Adrenal gland (tissue), 5 donors: ENCODE results near the gene PHF20.
A peak's percentile ranks its signal among the peaks of the same experiment; 100 is the strongest.

Source experiments
- CTCF ChIP-seq, 6 experiments: fragments of 450-650 bp in 4 of 6; fragments of 200-600 bp in 2 of 6; sonication (generic) in 1 of 6; IDR thresholded peaks; 1 replicate in 5 of 6; 2 replicates in 1 of 6; pipeline versions ENCODE4 v1.5.1 to v1.8.0; 2016 to 2021; ENCODE audit warnings: antibody characterized with exemption in 6 of 6, mild to moderate bottlenecking in 2 of 6, moderate library complexity in 1 of 6
- POLR2A ChIP-seq, 2 donors: fragments of 450-650 bp; IDR thresholded peaks; one replicate each; pipeline ENCODE4 v1.6.1; 2017; ENCODE audit warnings: antibody characterized with exemption in 2 of 2, mild to moderate bottlenecking in 2 of 2, moderate library complexity in 1 of 2
- donor health status: DM: no; HTN: no; CAD: no.

DNA sequence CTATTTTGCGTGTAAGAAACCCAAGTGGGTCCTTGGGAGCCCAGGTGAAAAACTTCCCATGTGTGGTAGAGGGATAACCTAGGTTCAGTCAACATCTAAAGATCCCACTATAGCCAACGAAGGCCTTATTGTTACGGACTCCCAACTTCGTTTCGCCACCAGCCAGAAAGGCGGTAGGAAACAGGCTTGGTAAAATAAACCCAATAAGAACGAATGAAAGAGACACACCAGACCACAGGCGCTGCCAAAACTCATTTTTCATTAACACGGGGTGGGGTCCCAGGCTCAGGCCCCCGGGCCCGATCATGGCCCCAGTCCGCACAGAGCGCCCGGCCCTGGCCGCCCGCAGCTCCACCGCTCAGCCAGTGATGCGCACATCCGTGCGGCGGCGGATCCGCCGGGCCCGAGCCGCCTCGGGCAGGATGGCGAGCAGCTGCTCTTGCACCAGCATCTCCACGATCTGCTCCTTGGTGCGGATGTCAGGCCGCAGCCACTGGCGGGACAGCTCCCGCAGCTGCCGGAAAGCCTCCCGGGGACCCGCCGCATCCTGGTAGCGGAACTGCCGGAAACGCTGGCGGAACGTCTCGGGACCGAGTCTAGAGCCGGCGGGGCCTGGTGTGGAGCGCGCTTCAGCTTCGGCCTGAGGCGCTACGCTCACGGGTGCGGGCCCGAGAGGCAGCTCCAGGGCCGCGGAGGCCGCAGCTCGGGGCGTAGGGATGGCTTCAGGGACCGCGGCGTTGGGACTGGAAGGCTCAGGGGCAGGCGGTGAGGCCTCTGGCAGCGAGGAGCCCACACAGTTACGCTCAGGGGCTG lies 181.8 kb downstream of the PHF20 start:
- TF ChIP-seq CTCF (IDR thresholded peaks at IDR 0.05) (peak in 1 of 6 experiments; percentile 5), POLR2A (IDR thresholded peaks at IDR 0.05) (no peak)
